Renal cortex interstitium (tissue), 11 donors: Measurements from ENCODE around the gene SPATA24. TPM values are rescaled to one million over a fixed set of nuclear protein-coding genes. Genes with fewer than 3 reads are reported as not detected.
A peak's percentile ranks its signal among the peaks of the same experiment; 100 is the strongest.

Source experiments
- DNase-seq, 11 donors: peaks; one replicate each; pipeline ENCODE4 v3.0.0-alpha.2; 2013; ENCODE audit warnings: low read depth in 9 of 11, low spot score in 4 of 11; ENCODE audit errors: extremely low read depth in 1 of 11
- polyA plus RNA-seq, 3 donors: library from polyadenylated mRNA; unstranded; fragments of 120-200 nt; gene quantifications; one replicate each; pipeline ENCODE4 v1.2.1, GENCODE V29; 2013; ENCODE audit not compliant: insufficient read length in 3 of 3

The SPATA24 gene
- polyA plus RNA-seq, 3 donors, result 10.9 to 14.9 (median 11.5) TPM

GRCh38 chr5:139402561-139403158, 1.2 kb downstream of the SPATA24 start:
- DNase-seq, result no peak

- DNase-seq, result no peak
Measured at GRCh38 chr5:139401546-139401945, 2.3 kb downstream of the SPATA24 start.

DNA sequence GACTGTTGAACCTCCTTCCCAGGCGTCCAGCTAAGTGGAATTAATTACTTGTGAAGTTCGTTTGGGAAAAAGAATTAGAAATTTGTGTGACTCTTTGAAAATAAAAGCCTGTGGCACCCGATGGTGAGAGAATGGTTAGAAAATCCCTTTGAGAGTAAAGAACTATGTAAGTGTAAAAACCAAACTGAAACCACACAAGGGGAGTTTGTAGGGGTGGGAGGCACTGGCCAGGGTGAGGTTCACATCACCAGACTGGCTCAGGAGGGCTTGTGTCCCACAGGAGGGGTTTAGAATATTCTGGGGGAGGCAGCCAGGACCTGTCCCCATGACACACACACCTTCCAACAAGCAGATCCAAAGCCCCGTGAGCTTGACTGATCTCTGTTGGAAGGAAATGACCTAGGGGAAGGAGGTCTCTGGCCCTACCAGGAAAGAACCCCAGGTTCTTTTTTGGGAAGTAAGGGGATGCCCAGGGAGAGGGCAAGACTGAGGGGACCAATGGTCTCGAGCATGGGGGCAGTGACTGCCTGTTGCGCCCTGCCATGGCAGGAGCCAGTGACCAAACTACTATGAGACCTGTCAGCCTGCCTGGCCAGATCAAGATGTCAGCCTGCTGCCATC, 4.3 kb downstream of the SPATA24 start:
- DNase-seq, result no peak

- DNase-seq, result no peak
Measured at GRCh38 chr5:139397921-139398320, 6.0 kb downstream of the SPATA24 start.

DNA sequence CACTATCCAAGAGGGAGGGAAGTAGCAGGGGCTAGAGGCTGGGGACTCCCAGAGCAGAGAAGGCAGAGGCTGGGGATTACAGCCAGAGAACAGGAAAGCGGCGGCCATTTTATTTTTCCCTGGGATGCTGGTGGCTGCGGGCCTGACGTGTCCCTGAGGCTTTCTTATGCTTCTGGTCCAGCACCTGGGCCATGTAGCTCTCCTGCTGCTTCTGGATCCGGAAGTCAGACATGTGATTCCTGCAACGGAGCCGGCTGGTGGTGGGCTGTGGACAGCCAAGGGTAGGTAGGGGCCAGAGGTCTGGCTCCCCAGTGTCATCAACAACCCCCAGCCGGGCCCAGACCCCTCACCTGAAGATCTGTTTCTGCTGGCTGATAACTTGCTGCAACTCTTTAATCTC, 7.2 kb downstream of the SPATA24 start:
- no peak for DNase-seq

DNA sequence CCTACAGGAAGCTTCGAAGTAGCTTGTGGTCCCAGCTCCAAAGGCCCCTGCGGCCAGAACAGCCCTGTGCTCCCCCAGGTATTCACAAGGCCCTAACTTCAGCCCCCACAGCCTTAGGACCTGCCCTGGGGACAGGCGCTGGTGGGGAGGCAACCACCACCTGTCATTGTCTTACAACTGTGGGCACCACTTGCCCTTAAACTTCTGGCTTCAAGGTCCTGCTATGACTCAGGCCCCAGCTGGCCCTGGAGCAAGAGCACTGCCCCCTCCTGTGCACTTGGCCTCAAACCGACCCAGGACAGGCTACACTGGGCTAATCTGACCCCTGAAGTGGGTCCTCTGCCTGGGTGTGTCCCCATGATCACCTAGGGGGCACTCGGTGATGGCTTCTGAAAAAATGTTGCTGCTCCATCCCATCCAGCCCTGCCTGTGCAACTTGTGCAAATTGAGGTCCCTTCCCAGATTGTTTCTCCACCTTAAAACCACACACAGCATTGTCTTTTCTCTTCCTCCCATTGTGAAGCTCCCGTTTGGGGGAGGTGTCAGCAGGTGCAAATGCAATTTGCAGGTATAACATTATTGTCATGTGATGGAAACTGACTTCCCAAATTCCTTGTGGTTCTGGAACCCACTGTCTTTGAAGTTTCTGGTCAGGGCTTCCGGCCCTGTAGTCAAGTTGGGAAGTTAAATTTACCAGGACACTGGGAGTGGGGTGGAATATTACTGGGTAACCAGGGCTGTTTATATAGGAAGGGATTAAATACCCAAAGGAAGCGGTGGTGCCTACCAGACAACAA, 7.8 kb downstream of the SPATA24 start:
- DNase-seq, result no peak

- DNase-seq, result peak in 1 of 11 donors; percentile 29
Measured at GRCh38 chr5:139394654-139395566, 9.0 kb downstream of the SPATA24 start, which contains the start of gene PROB1. Gene PROB1 (minus strand): TSS chr5:139395104. CDS start chr5:139395081, 23 bp downstream.

- peak in 1 of 11 donors; percentile 53 for DNase-seq
Measured at GRCh38 chr5:139394123-139394653, 9.7 kb downstream of the SPATA24 start.

- DNase-seq, result no peak
Measured at GRCh38 chr5:139393497-139394122, 10.3 kb downstream of the SPATA24 start.

DNA sequence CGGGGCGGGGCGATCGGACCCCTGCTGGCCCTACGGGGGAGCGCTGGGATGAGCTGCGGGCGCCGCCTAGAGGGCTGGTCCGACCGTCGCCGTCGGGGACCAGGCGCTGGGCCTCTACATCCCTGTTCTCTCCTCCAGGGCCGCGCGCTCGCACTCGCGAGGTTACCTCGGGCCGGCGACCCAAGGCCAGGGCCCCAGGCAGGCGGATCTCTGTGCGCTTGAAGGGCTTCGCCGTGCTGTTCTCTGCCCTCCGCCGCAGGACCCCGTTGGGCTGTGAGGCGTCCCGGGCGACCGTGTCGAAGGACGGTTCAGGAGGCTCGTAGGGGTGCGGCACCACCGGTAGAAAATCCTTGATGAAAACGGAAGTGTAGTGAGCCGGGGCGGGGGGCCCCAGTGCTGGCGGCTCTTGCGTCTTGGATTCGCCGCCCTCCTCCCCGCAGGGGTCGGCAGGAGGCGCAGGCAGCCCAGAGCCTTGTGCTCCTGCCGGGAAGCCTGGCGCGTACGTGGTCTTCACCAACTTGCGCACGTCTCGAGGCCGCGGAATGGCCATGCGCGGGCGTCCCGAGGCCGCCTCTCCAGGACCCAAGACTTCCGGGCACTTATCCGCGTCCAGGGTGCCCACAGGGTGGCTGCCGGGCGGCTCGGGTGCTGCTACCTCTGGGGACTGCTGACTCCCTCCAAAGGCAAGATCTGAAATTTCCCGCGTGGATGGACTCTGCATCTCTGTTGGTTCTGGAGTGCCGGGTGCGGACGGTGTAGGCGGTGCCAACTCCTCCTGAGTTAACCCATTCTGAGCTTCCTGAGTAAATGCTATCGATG, 11.0 kb downstream of the SPATA24 start:
- peak in 2 of 11 donors; percentile 52 to 55 for DNase-seq

- DNase-seq, result no peak
Measured at GRCh38 chr5:139392324-139392677, 11.6 kb downstream of the SPATA24 start.

DNA sequence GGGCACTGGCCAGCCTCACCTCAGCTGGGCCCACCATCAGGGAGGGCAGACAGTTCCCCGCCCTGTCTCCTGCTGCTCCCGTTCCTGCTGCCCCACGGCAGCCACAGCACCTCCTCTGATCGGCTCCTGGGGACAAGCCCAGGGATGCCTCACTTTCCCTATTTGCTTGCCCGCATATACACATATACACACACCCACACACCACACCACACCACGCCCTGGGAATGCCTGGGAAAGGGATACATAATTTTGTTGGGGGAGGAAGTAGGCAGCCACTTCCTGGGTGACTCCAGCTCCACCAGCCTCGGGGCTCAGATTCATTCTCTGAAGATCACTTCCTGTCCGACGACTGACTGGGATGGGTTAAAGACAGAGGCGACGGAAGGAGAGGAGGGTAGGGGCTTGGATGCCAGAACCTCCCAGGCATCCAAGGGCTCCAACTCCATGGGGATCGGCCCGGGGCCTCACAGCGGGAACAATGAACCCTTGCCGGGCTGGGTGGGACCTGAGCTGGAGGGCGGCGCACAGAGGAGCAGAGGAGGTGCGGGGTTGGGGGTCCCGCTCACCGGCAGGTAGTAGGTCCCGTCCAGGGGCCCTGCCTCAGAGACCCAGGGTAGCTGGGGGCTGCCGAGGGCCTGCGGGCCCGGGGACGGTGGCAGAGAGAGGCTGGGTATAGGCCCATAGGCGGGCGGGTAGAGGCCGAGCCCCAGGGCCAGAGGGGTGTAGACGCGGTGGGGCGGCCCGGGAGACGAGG, 12.1 kb downstream of the SPATA24 start:
- no peak for DNase-seq

DNA sequence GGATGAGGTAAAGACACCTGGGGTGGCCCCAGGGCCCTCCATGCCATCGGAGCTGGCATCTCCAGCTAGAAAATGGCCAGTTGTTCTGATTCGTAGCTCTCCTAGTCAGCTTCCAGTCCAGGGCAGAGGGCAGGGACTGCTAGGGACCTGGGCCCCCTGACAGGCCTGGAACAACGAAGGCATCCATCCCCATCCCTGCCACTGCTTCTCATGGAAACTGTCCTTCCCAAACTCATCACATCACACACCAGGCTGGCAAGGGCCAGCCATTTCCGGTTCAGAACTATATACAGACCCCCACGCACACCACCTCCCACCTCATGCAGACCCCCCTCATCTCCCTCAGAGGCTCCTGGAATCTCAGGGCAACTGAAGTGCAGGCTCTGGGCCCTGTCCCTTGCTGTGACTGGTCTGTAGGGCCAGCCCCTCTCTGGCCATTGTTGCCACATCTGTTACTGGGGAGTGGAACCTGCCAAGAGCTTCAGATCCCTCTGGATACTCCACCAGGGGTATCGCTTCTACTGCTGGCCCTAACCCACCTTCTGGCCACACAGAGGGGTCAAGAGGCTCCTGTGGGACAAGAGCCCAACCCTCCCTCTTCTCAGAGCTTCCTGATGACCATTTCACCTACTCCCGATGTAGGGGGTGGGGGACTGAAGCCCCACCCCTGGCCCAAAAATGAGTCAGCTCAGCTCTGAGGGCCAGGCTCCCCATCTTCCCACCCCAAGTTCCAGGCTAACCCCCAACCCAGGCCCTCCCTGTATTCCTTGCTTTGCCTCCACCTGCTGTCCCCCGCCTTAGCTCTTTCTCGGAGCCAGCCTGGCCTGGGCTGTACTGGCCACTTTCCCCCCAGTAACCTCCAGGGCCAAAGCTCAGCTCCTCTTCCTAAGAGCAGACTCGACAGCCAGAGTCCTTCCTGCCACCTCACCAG, 13.0 kb downstream of the SPATA24 start:
- DNase-seq, result no peak

DNA sequence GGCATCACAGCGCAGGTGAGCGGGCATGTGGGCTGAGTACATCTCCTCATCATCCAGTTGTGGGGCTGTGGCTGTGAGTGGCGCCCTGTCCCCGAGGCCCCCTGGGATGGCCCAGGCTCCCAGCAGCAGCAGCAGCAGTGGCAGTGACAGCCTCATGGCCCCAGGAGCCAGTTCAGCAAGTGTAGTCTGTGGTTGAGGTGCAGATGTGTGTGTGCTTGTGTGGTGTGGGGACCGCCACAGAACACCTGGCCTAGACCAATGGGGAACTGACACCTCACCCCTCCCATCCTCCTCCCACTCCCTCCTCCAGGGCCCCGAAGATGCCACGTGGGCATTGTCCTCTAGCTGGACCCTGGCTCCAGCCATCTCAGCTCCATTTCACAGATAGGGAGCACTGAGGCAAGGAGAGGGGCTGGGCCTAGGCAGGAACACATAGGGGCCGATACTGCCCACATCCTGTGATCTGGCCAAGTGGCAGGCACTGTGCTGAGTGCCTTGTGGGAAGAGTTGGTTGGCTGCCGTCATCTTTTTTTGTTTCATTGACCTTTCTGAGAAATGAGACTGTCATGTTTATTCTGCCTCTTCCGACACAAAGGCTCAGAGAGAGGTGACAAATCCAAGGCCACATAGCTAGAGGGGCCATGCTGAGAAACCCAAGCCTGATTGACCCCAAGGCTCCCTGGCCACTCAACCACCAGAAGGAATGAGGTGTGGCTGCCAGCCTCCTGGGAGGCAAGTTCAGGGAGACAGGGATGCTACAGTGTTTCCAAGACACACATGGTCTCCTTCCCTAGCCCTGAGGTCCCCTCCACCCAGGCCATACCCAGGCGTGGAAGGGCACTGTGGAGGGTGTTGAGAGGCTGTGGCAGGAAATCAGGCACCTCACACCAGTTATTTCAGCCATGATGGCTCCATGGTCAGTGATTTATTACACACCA, 13.9 kb downstream of the SPATA24 start, which contains the start of gene MZB1:
Gene MZB1 (minus strand): TSS at position 213 of the 938 bp plus-strand sequence. CDS start 57 bp downstream, at position 156.
- DNase-seq, result no peak
